SH-SY5Y (cell line): Measurements from ENCODE around the gene NNMT.

ENCODE experiments used
- GATA2 ChIP-seq: IDR thresholded peaks from 2 replicates; pipeline ENCODE4 v1.6.1; 2011; ENCODE audit warnings: mild to moderate bottlenecking, low read depth, low read length
- GATA3 ChIP-seq: IDR thresholded peaks from 2 replicates; pipeline ENCODE4 v1.6.1; 2011; ENCODE audit warnings: low read depth, mild to moderate bottlenecking, low read length, moderate library complexity

- TF ChIP-seq GATA2: no peak
- TF ChIP-seq GATA3: no peak
Measured at GRCh38 chr11:114256176-114256966, 39.8 kb upstream of the NNMT start.
